CD8-positive, alpha-beta memory T cell (primary cell): Measurements from ENCODE around the gene BOK. TPM values are rescaled to one million over a fixed set of nuclear protein-coding genes. Genes with fewer than 3 reads are reported as not detected.

ENCODE experiments used
- CTCF ChIA-PET: fragments of 350-600 bp; sonication (Branson Sonifier 250); formaldehyde crosslinking; loops from one replicate; lab custom pipeline; 2021; ENCODE audit warnings: antibody characterized with exemption; lab: Charles Lee
- POLR2A ChIA-PET: fragments of 350-600 bp; sonication (Branson Sonifier 250); formaldehyde crosslinking; loops from one replicate; lab custom pipeline; 2021; ENCODE audit warnings: antibody characterized with exemption; lab: Charles Lee
- DNase-seq, 5 donors: peaks; one replicate each; pipeline versions ENCODE4 v3.0.0 to v3.0.0-alpha.2; 2020 to 2022; ENCODE audit warnings: mixed read lengths in 1 of 5
- H3K27ac ChIP-seq: one replicate; pipeline ENCODE4 v1.7.0; 2013; ENCODE audit warnings: low read depth, mild to moderate bottlenecking, low read length, moderate library complexity
- H3K27me3 ChIP-seq: 2 replicates; pipeline ENCODE4 v1.7.0; 2013; ENCODE audit warnings: low read length, mild to moderate bottlenecking; ENCODE audit not compliant: insufficient read depth, poor library complexity, severe bottlenecking
- H3K36me3 ChIP-seq: 2 replicates; pipeline ENCODE4 v1.7.0; 2013; ENCODE audit warnings: mild to moderate bottlenecking, low read length, moderate library complexity; ENCODE audit not compliant: insufficient read depth
- H3K4me1 ChIP-seq: 2 replicates; pipeline ENCODE4 v1.7.0; 2013; ENCODE audit warnings: mild to moderate bottlenecking, low read length, moderate library complexity; ENCODE audit not compliant: insufficient read depth
- H3K4me3 ChIP-seq: 2 replicates; pipeline ENCODE4 v1.7.0; 2013; ENCODE audit warnings: mild to moderate bottlenecking, low read length
- H3K9me3 ChIP-seq: 2 replicates; pipeline ENCODE4 v1.7.0; 2013; ENCODE audit warnings: mild to moderate bottlenecking, low read length
- H3K27ac Mint-ChIP-seq, 8 donors: one replicate each; pipeline ENCODE4 v1.8.0; 2020 to 2021; ENCODE audit warnings: mixed read lengths in 8 of 8, mild to moderate bottlenecking in 6 of 8, inconsistent platforms in 3 of 8, moderate library complexity in 3 of 8
- H3K27me3 Mint-ChIP-seq, 2 donors: one replicate each; pipeline ENCODE4 v1.8.0; 2020 to 2021; ENCODE audit warnings: mixed read lengths in 2 of 2, mild to moderate bottlenecking in 1 of 2, moderate library complexity in 1 of 2
- H3K36me3 Mint-ChIP-seq, 3 donors: one replicate each; pipeline ENCODE4 v1.8.0; 2020 to 2021; ENCODE audit warnings: mixed read lengths in 3 of 3, inconsistent platforms in 1 of 3, mild to moderate bottlenecking in 1 of 3
- H3K4me1 Mint-ChIP-seq, 3 donors: one replicate each; pipeline ENCODE4 v1.8.0; 2020 to 2021; ENCODE audit warnings: mixed read lengths in 3 of 3, inconsistent platforms in 1 of 3, mild to moderate bottlenecking in 1 of 3
- H3K4me3 Mint-ChIP-seq, 7 donors: one replicate each; pipeline ENCODE4 v1.8.0; 2020 to 2021; ENCODE audit warnings: mixed read lengths in 7 of 7, mild to moderate bottlenecking in 6 of 7, moderate library complexity in 4 of 7, inconsistent platforms in 2 of 7
- H3K9me3 Mint-ChIP-seq, 5 donors: one replicate each; pipeline ENCODE4 v1.8.0; 2020 to 2022; ENCODE audit warnings: mixed read lengths in 5 of 5, mild to moderate bottlenecking in 3 of 5, moderate library complexity in 2 of 5, inconsistent platforms in 1 of 5
- polyA plus RNA-seq: library from polyadenylated mRNA; unstranded; fragments of 300-500 nt; fragmentation: Illumina TruSeq; gene quantifications from one replicate; pipeline ENCODE4 v1.2.3, GENCODE V29; 2021
- total RNA-seq, 2 experiments: library from RNA; stranded (reverse); gene quantifications; one replicate each; pipeline ENCODE4 v1.2.3, GENCODE V29; 2021

BOK gene
- total and polyA plus RNA-seq, 3 experiments from 2014 or later: not detected

DNA sequence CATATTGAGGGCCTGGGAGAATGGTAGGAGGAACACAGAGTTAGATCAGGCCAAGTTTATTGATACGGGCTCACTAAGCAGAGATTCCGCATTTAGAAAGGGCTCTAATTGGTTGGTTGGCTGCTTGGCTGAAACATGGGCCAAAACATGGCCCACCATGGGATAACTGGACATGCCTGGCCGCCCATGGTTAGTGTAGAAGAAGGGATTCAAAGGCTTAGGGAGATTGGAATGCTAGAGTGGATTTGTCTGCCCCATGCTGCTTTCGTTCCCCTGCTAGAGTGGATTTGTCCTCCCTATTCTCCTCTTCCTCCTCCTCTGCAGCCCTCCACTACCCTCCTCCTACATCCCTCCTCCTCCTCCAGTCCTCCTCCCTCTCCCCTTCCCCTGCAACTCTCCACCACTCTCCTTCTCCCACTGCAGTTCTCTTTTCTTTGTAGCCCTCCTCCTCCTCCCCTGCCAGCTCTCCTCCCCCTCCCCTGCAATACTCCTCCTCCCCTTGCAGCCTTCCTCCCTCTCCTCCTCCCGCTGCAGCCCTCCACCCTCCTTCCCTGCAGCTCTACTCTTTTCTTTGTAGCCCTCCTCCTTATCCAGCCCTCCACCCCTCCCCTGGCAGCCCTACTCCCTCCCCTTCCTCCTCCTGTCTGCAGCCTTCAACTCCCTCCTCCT is 17.2 kb downstream of the BOK start:
- ChIA-PET POLR2A (no interaction called here), CTCF (no interaction called here)
- no peaks in the 10 kb centered on the region for H3K27me3 Mint-ChIP-seq
- no peaks in the 10 kb centered on the region for H3K9me3 Mint-ChIP-seq
- H3K4me1 Mint-ChIP-seq: peaks cover 0 to 3% (median 0%) of the 10 kb centered on the region in 3 donors
- H3K4me3 ChIP-seq: no peak overlapping the region
- peak in 1 of 5 donors; percentile 8 for DNase-seq
- no peaks in the 10 kb centered on the region for H3K9me3 ChIP-seq
- H3K36me3 ChIP-seq: no peaks in the 10 kb centered on the region
- H3K27me3 ChIP-seq: no peaks in the 10 kb centered on the region
- H3K27ac Mint-ChIP-seq: no peak overlapping the region
- peaks cover 2 to 15% (median 7%) of the 10 kb centered on the region in 3 donors for H3K36me3 Mint-ChIP-seq
- H3K27ac ChIP-seq: no peak overlapping the region
- H3K4me3 Mint-ChIP-seq: no peak overlapping the region
- no peaks in the 10 kb centered on the region for H3K4me1 ChIP-seq

GRCh38 chr2:241576293-241576654 is 17.7 kb downstream of the BOK start:
- Mint-ChIP-seq H3K27me3 (no peaks in the 10 kb centered on the region), H3K36me3 (peaks cover 2 to 15% (median 7%) of the 10 kb centered on the region in 3 donors), H3K4me3 (no peak overlapping the region), H3K27ac (no peak overlapping the region), H3K9me3 (no peaks in the 10 kb centered on the region), H3K4me1 (peaks cover 0 to 2% (median 0%) of the 10 kb centered on the region in 3 donors)
- H3K4me1 ChIP-seq: no peaks in the 10 kb centered on the region
- DNase-seq: peak in 1 of 5 donors; percentile 23
- H3K27ac ChIP-seq: no peak overlapping the region
- no peaks in the 10 kb centered on the region for H3K36me3 ChIP-seq
- POLR2A ChIA-PET: no interaction called here
- CTCF ChIA-PET: no interaction called here
- H3K27me3 ChIP-seq: no peaks in the 10 kb centered on the region
- no peak overlapping the region for H3K4me3 ChIP-seq
- H3K9me3 ChIP-seq: no peaks in the 10 kb centered on the region

DNA sequence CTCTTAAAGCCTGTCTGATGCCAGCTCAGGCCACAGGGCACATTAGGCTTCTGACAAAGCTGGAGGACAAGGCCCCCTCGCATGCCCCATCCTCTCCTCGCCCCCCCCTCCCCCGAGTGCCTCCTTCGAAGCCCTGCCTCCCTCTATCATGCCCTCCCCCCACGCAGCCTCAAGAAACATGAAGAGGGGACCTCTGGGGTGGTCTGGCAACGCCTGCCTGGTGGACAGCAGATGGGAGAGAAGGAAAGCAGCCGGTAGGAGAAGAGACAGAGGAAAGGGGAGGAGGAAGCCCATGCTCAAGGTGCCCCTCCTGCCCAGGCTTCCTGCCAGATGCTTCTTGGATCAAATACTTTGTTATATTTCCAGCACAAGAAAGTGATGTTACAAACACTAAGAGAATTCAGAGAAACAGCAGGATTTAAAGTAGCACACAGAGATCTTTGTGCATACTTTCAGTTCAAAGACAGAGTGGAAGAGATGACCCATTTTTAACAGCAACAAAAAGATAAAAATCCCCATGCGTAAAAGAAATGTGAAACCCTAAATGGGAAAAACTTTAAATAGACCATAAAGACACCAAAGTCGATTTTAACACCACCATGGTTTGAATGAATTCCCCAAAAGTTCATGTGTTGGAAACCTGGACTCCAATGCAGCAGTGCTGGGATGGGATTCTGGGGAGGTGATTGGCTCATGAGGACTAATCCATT is 19.0 kb downstream of the BOK start:
- H3K27ac ChIP-seq: no peak overlapping the region
- Mint-ChIP-seq H3K4me3 (peak overlapping the region in 1 of 7 donors; percentile 44), H3K36me3 (peaks cover 10 to 25% (median 15%) of the 10 kb centered on the region in 3 donors), H3K27me3 (no peaks in the 10 kb centered on the region), H3K9me3 (peaks cover 0 to 2% (median 0%) of the 10 kb centered on the region in 5 donors), H3K27ac (no peak overlapping the region), H3K4me1 (no peaks in the 10 kb centered on the region)
- H3K9me3 ChIP-seq: no peaks in the 10 kb centered on the region
- peak in 1 of 5 donors; percentile 23 for DNase-seq
- H3K27me3 ChIP-seq: no peaks in the 10 kb centered on the region
- no peaks in the 10 kb centered on the region for H3K36me3 ChIP-seq
- no peaks in the 10 kb centered on the region for H3K4me1 ChIP-seq
- H3K4me3 ChIP-seq: no peak overlapping the region
- POLR2A ChIA-PET: no interaction called here
- CTCF ChIA-PET: no interaction called here

DNA sequence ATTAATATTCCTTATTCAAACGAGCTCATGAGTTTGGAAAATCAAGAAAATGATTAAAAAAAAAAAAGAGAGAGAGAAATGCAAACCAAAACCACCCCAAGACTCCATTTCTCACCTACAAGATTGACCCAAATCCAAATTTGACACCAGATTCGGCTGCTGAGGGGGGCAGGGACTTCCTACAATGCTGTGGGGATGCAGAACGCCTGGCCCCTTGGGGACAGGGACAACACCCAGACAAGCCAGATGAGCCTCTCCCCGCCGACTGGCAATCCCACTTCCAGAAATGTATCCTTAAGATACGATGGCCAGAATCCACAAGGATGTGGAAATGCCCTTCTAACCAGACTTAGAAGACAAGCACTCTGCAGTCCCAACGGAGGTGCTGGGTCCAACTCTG is 20.7 kb downstream of the BOK start:
- no peaks in the 10 kb centered on the region for H3K27me3 ChIP-seq
- peaks cover 16 to 38% (median 18%) of the 10 kb centered on the region in 3 donors for H3K36me3 Mint-ChIP-seq
- H3K4me3 ChIP-seq: no peak overlapping the region
- H3K9me3 Mint-ChIP-seq: peaks cover 0 to 2% (median 0%) of the 10 kb centered on the region in 5 donors
- H3K27ac ChIP-seq: no peak overlapping the region
- ChIA-PET POLR2A (no interaction called here), CTCF (no interaction called here)
- H3K27me3 Mint-ChIP-seq: no peaks in the 10 kb centered on the region
- H3K4me1 ChIP-seq: no peaks in the 10 kb centered on the region
- H3K27ac Mint-ChIP-seq: no peak overlapping the region
- DNase-seq: peak in 1 of 5 donors; percentile 7
- no peaks in the 10 kb centered on the region for H3K9me3 ChIP-seq
- peaks cover 6% of the 10 kb centered on the region for H3K36me3 ChIP-seq
- H3K4me3 Mint-ChIP-seq: no peak overlapping the region
- no peaks in the 10 kb centered on the region for H3K4me1 Mint-ChIP-seq

DNA sequence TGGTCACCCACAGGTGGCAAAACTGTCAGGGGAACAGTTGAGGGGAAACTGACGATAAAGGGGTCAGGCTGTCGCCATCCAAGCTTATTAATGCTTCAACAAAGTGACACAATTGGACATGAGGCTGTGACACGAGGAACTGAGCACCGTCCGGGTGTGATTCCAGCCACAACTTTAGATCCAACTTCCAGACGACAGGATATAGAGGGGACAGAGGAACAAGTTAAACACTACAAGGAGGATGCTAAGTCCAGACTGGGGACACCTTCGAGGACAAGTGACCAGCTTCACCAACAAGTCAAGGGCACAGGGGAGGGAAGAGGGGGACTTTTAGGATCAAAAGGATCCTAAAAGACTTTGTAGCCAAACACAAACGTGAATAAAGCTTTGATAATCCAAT is 23.8 kb downstream of the BOK start:
- H3K36me3 Mint-ChIP-seq: peaks cover 18 to 63% (median 29%) of the 10 kb centered on the region in 3 donors
- H3K36me3 ChIP-seq: peaks cover 14% of the 10 kb centered on the region
- CTCF ChIA-PET: no interaction called here

DNA sequence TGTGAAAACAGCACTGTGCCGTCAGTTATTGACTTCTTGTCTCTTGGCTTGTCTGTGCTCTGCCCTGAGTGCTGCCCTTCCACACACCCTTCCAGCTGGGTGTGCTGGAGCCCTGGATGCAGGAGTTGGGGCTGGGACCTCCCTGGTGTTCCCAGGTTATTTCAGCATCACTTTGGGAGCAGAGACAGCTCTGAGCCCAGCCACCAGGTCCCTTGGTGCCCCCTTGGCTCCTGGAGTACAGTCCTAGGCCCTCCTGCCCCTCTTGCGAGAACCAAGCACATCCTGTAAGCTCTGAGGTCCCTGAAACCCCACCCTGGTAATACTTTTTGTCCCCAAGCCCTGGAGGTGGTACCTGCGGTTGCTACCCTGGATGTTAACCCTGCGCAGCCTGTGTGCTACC is 24.3 kb downstream of the BOK start:
- Mint-ChIP-seq H3K4me1 (no peaks in the 10 kb centered on the region), H3K9me3 (peaks cover 7 to 25% (median 21%) of the 10 kb centered on the region in 5 donors), H3K4me3 (no peak overlapping the region), H3K27ac (no peak overlapping the region), H3K36me3 (peaks cover 18 to 63% (median 31%) of the 10 kb centered on the region in 3 donors), H3K27me3 (no peaks in the 10 kb centered on the region)
- no peak for DNase-seq
- CTCF ChIA-PET: no interaction called here
- H3K36me3 ChIP-seq: peaks cover 14% of the 10 kb centered on the region
- no peaks in the 10 kb centered on the region for H3K27me3 ChIP-seq
- no peak overlapping the region for H3K4me3 ChIP-seq
- H3K4me1 ChIP-seq: no peaks in the 10 kb centered on the region
- POLR2A ChIA-PET: no interaction called here
- no peak overlapping the region for H3K27ac ChIP-seq
- H3K9me3 ChIP-seq: peaks cover 12% of the 10 kb centered on the region

More for the DNA sequence above, 23.8 kb downstream of the BOK start:
- peaks cover 11% of the 10 kb centered on the region for H3K9me3 ChIP-seq
- Mint-ChIP-seq H3K27me3 (no peaks in the 10 kb centered on the region), H3K4me3 (no peak overlapping the region), H3K4me1 (no peaks in the 10 kb centered on the region), H3K9me3 (peaks cover 7 to 20% (median 17%) of the 10 kb centered on the region in 5 donors), H3K27ac (peak overlapping the region in 1 of 8 donors; percentile 23)
- H3K27ac ChIP-seq: no peak overlapping the region
- no peaks in the 10 kb centered on the region for H3K4me1 ChIP-seq
- H3K27me3 ChIP-seq: no peaks in the 10 kb centered on the region
- POLR2A ChIA-PET: no interaction called here
- DNase-seq: no peak
- no peak overlapping the region for H3K4me3 ChIP-seq

GRCh38 chr2:241584436-241584835 is 25.9 kb downstream of the BOK start:
- Histone ChIP-seq H3K4me1 (no peaks in the 10 kb centered on the region), H3K9me3 (peaks cover 12% of the 10 kb centered on the region), H3K4me3 (no peak overlapping the region), H3K27ac (no peak overlapping the region), H3K27me3 (no peaks in the 10 kb centered on the region), H3K36me3 (peaks cover 14% of the 10 kb centered on the region)
- Mint-ChIP-seq H3K4me1 (no peaks in the 10 kb centered on the region), H3K27me3 (no peaks in the 10 kb centered on the region), H3K36me3 (peaks cover 18 to 67% (median 36%) of the 10 kb centered on the region in 3 donors), H3K9me3 (peaks cover 17 to 30% (median 25%) of the 10 kb centered on the region in 5 donors), H3K4me3 (no peak overlapping the region), H3K27ac (no peak overlapping the region)
- CTCF ChIA-PET: no interaction called here
- DNase-seq: no peak
- POLR2A ChIA-PET: no interaction called here

- no peak for DNase-seq
- peaks cover 17 to 30% (median 25%) of the 10 kb centered on the region in 5 donors for H3K9me3 Mint-ChIP-seq
- CTCF ChIA-PET: no interaction called here
- H3K4me3 Mint-ChIP-seq: no peak overlapping the region
- Histone ChIP-seq H3K4me3 (no peak overlapping the region), H3K27ac (no peak overlapping the region), H3K9me3 (peaks cover 12% of the 10 kb centered on the region), H3K4me1 (no peaks in the 10 kb centered on the region), H3K36me3 (peaks cover 14% of the 10 kb centered on the region), H3K27me3 (no peaks in the 10 kb centered on the region)
- no peaks in the 10 kb centered on the region for H3K27me3 Mint-ChIP-seq
- peaks cover 18 to 62% (median 36%) of the 10 kb centered on the region in 3 donors for H3K36me3 Mint-ChIP-seq
- POLR2A ChIA-PET: interaction anchor here (0.7 kb wide), 1 partner anchor 491 kb away, joined by 10 read pairs; no protein-coding TSS in a partner anchor
- H3K27ac Mint-ChIP-seq: no peak overlapping the region
- no peaks in the 10 kb centered on the region for H3K4me1 Mint-ChIP-seq
Measured at GRCh38 chr2:241586564-241587264, 28.2 kb downstream of the BOK start.
